ENCODE measurements around the gene MEF2D.

MEF2D gene
- long read RNA-seq, partial matches to known transcripts, result 3 of 21 reads
- long read RNA-seq, other reads (novel, unspliced or antisense), result 18 of 21 reads

DNA sequence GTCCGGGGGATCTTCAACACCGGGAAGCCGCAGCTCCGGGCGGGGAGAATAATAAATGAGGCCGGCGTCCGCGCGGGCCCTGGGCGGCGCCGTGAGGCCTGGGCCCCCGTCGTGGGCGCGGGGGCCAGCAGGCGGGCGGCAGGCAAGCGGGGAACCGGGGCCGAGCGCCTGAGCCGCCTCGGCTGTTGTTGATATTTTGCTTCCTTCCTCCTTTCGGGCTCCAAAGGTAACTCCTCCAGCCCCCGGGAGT is at the start of gene MEF2D:
Gene MEF2D (minus strand): TSS at position 233 of the 250 bp plus-strand sequence. CDS start 17,483 bp downstream, outside the sequence.
- Histone ChIP-seq H3K27ac (replicated peaks) (peak within 1 kb of the TSS; percentile 100), H3K4me3 (replicated peaks; ENCODE audit: insufficient read depth, low read length) (peak within 1 kb of the TSS; percentile 81), H3K27me3 (ENCODE audit: insufficient read depth, poor library complexity, severe bottlenecking) (no peaks in the 10 kb centered on the region)
- DNase-seq (ENCODE audit: low read depth in 1 of 2, low spot score in 1 of 2), result no peak
- no peak for TF ChIP-seq SPI1 (IDR thresholded peaks at IDR 0.05; ENCODE audit: borderline replicate concordance, low read depth)
- TF ChIP-seq POLR2AphosphoS5 (IDR thresholded peaks at IDR 0.05; ENCODE audit: low read depth), result no peak; the same call in 1 of the 2 replicates
- TF ChIP-seq CTCF (IDR thresholded peaks at IDR 0.05; ENCODE audit: insufficient read depth, low read length), result no peak
- no peak for TF ChIP-seq GABPA (IDR thresholded peaks at IDR 0.05; ENCODE audit: low read depth)
- TF ChIP-seq, protein P1, sequence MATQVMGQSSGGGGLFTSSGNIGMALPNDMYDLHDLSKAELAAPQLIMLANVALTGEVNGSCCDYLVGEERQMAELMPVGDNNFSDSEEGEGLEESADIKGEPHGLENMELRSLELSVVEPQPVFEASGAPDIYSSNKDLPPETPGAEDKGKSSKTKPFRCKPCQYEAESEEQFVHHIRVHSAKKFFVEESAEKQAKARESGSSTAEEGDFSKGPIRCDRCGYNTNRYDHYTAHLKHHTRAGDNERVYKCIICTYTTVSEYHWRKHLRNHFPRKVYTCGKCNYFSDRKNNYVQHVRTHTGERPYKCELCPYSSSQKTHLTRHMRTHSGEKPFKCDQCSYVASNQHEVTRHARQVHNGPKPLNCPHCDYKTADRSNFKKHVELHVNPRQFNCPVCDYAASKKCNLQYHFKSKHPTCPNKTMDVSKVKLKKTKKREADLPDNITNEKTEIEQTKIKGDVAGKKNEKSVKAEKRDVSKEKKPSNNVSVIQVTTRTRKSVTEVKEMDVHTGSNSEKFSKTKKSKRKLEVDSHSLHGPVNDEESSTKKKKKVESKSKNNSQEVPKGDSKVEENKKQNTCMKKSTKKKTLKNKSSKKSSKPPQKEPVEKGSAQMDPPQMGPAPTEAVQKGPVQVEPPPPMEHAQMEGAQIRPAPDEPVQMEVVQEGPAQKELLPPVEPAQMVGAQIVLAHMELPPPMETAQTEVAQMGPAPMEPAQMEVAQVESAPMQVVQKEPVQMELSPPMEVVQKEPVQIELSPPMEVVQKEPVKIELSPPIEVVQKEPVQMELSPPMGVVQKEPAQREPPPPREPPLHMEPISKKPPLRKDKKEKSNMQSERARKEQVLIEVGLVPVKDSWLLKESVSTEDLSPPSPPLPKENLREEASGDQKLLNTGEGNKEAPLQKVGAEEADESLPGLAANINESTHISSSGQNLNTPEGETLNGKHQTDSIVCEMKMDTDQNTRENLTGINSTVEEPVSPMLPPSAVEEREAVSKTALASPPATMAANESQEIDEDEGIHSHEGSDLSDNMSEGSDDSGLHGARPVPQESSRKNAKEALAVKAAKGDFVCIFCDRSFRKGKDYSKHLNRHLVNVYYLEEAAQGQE (IDR thresholded peaks at IDR 0.05; ENCODE audit: insufficient replicate concordance, low read depth), result no peak

DNA sequence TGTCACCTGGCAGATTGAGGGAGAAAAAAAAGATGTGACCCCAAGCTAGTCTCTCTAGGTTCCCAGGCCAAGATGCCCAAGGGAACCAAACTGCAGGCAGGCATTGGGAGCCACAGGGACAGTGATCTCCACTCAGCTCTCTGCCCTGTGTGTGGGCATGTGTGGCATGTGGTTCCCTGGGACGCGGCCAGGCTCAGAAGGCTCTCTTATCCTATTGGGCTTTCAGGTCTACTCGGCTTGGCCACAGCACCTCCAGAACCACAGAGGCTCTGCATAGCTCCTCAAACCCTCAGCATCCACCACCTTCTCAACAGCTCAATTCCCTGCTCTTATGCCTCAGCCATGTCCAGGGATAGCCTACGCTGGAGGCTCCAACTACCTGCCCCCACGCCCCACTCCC is 49.8 kb upstream of the MEF2D start:
- no peak for DNase-seq (ENCODE audit: low read depth in 1 of 2, low spot score in 1 of 2)
- no peaks in the 10 kb centered on the region for H3K27me3 ChIP-seq (ENCODE audit: insufficient read depth, poor library complexity, severe bottlenecking)
- H3K27ac ChIP-seq (replicated peaks), result no peak overlapping the region
- no peak overlapping the region for H3K4me3 ChIP-seq (replicated peaks; ENCODE audit: insufficient read depth, low read length)
- TF ChIP-seq POLR2AphosphoS5 (IDR thresholded peaks at IDR 0.05; ENCODE audit: low read depth) (no peak), SPI1 (IDR thresholded peaks at IDR 0.05; ENCODE audit: borderline replicate concordance, low read depth) (no peak), CTCF (IDR thresholded peaks at IDR 0.05; ENCODE audit: insufficient read depth, low read length) (no peak), GABPA (IDR thresholded peaks at IDR 0.05; ENCODE audit: low read depth) (no peak)
- TF ChIP-seq, protein P1 (IDR thresholded peaks at IDR 0.05; ENCODE audit: insufficient replicate concordance, low read depth), result no peak

DNA sequence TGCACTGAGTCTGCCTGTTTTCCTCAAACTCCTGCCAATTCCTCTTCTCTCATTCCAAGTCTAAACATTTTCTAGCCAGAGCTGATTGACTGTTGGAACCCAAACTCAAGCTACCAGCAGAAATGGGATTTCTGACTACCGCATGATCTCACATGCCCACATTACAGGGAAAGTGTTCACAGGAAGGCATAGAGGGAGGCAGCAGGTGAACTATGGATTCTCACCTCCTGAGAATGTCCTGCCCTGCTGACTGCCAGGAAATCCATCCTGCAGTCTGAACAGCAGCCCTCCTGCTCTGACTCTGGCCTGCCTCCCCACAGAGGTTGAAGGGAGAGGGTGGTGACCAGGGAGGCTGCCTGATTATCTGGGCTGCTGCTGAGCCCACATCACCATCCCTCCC is 49.3 kb upstream of the MEF2D start:
- Histone ChIP-seq H3K4me3 (replicated peaks; ENCODE audit: insufficient read depth, low read length) (no peak overlapping the region), H3K27me3 (ENCODE audit: insufficient read depth, poor library complexity, severe bottlenecking) (no peaks in the 10 kb centered on the region), H3K27ac (replicated peaks) (no peak overlapping the region)
- TF ChIP-seq GABPA (IDR thresholded peaks at IDR 0.05; ENCODE audit: low read depth) (no peak), CTCF (IDR thresholded peaks at IDR 0.05; ENCODE audit: insufficient read depth, low read length) (no peak)
- DNase-seq (ENCODE audit: low read depth in 1 of 2, low spot score in 1 of 2), result no peak

DNA sequence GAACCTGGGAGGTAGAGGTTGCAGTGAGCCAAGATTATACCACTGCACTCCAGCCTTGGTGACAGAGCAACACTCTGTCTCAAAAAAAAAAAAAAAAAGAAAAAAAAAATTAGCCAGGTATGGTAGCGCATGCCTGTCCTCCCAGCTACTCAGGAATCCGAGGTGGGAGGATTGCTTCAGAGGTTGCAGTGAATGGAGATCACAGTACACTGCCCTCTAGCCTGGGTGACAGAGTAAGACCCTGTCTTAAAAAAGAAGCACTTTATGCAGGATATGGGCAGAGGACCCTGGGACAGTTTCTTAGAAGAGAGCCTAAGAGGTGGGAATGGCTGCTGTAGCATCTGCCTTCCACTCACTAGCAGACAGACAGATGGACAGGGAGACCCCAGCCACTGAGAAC is 48.8 kb upstream of the MEF2D start:
- no peak for DNase-seq (ENCODE audit: low read depth in 1 of 2, low spot score in 1 of 2)

More for the DNA sequence above, 48.8 kb upstream of the MEF2D start:
- no peak for TF ChIP-seq GABPA (IDR thresholded peaks at IDR 0.05; ENCODE audit: low read depth)
- no peak for TF ChIP-seq POLR2AphosphoS5 (IDR thresholded peaks at IDR 0.05; ENCODE audit: low read depth)
- TF ChIP-seq SPI1 (IDR thresholded peaks at IDR 0.05; ENCODE audit: borderline replicate concordance, low read depth), result no peak
- no peak overlapping the region for H3K27ac ChIP-seq (replicated peaks)
- H3K4me3 ChIP-seq (replicated peaks; ENCODE audit: insufficient read depth, low read length), result no peak overlapping the region
- H3K27me3 ChIP-seq (ENCODE audit: insufficient read depth, poor library complexity, severe bottlenecking), result no peaks in the 10 kb centered on the region

Data from HL-60 (cell line).